AG04450 (cell line): ENCODE data around the gene IPO4. TPM values are rescaled to one million over a fixed set of nuclear protein-coding genes. Genes with fewer than 3 reads are reported as not detected.

Experiments
- CTCF ChIA-PET: fragments of 300-600, 350-600 bp; formaldehyde crosslinking; extraction: SDS; loops from one replicate; lab custom pipeline; 2022; ENCODE audit warnings: antibody characterized with exemption, inconsistent platforms; lab: Charles Lee
- POLR2A ChIA-PET: fragments of 350-600 bp; formaldehyde crosslinking; extraction: SDS; loops from one replicate; lab custom pipeline; 2021; ENCODE audit warnings: antibody characterized with exemption, inconsistent platforms; lab: Yijun Ruan, JAX
- DNase-seq: peaks from one replicate; pipeline ENCODE4 v3.0.0-alpha.2; 2011; ENCODE audit warnings: low read depth, low spot score
- H3K27ac ChIP-seq: one replicate; pipeline ENCODE4 v1.5.1; 2012; ENCODE audit warnings: low read depth, low read length, control low read depth
- H3K27me3 ChIP-seq: one replicate; pipeline ENCODE4 v1.6.0; 2012; ENCODE audit warnings: low read length; ENCODE audit not compliant: control insufficient read depth, insufficient read depth
- H3K4me3 ChIP-seq: 2 replicates; pipeline ENCODE4 v1.5.1; 2011; ENCODE audit warnings: mild to moderate bottlenecking, low read depth, low read length, control low read depth
- H3K9me3 ChIP-seq: 2 replicates; pipeline ENCODE4 v1.5.1; 2012; ENCODE audit warnings: low read length; ENCODE audit not compliant: control insufficient read depth, insufficient read depth
- CTCF ChIP-seq: IDR thresholded peaks from 2 replicates; pipeline ENCODE4 v1.5.1; 2011; ENCODE audit warnings: low read depth, low read length, control low read depth, inconsistent platforms
- polyA plus RNA-seq: library from polyadenylated mRNA; depleted of rRNA; stranded (reverse); fragments of >200 nt; gene quantifications from 2 replicates; pipeline ENCODE4 v1.2.3, GENCODE V29; 2011

The IPO4 gene
- polyA plus RNA-seq, 1 experiment, result 15.2 TPM

GRCh38 chr14:24150567-24150966 is 38.0 kb downstream of the IPO4 start:
- CTCF ChIA-PET, result interaction anchor here (3.3 kb wide), 1 partner anchor 11 kb away, joined by 27 read pairs; the partner anchor contains the start of gene IRF9
- POLR2A ChIA-PET, result no interaction called here
- no peak for TF ChIP-seq CTCF
- DNase-seq, result no peak
- H3K27ac ChIP-seq, result no peak overlapping the region
- H3K9me3 ChIP-seq, result peaks cover 3% of the 10 kb centered on the region; the same call in 1 of the 2 replicates
- no peaks in the 10 kb centered on the region for H3K27me3 ChIP-seq
- no peak overlapping the region for H3K4me3 ChIP-seq

- Histone ChIP-seq H3K27me3 (no peaks in the 10 kb centered on the region), H3K9me3 (peaks cover 3% of the 10 kb centered on the region; the same call in 1 of the 2 replicates), H3K27ac (no peak overlapping the region), H3K4me3 (no peak overlapping the region)
- ChIA-PET CTCF (interaction anchor here (3.3 kb wide), 1 partner anchor 11 kb away, joined by 27 read pairs; the partner anchor contains the start of gene IRF9), POLR2A (interaction anchor here (0.6 kb wide), 1 partner anchor 11 kb away, joined by 3 read pairs; the partner anchor contains the start of gene IRF9)
- no peak for DNase-seq
- no peak for TF ChIP-seq CTCF
These were observed 38.6 kb downstream of the IPO4 start for GRCh38 chr14:24150061-24150460.

GRCh38 chr14:24149302-24149969 is 39.2 kb downstream of the IPO4 start:
- peaks cover 3% of the 10 kb centered on the region; the same call in 1 of the 2 replicates for H3K9me3 ChIP-seq
- TF ChIP-seq CTCF, result no peak
- no peaks in the 10 kb centered on the region for H3K27me3 ChIP-seq
- no peak overlapping the region for H3K4me3 ChIP-seq
- CTCF ChIA-PET, result interaction anchor here (3.3 to 4.7 kb wide), 2 partner anchors 11 to 12 kb away, joined by 27 to 54 read pairs; partner anchors contain the start of gene IRF9
- H3K27ac ChIP-seq, result no peak overlapping the region
- DNase-seq, result no peak
- POLR2A ChIA-PET, result interaction anchor here (0.6 kb wide), 1 partner anchor 12 kb away, joined by 3 read pairs; the partner anchor contains the start of gene IRF9

GRCh38 chr14:24147761-24148428 is 40.7 kb downstream of the IPO4 start:
- Histone ChIP-seq H3K4me3 (peak overlapping the region; percentile 72), H3K27ac (no peak overlapping the region), H3K27me3 (no peaks in the 10 kb centered on the region), H3K9me3 (peaks cover 3% of the 10 kb centered on the region; the same call in 1 of the 2 replicates)
- TF ChIP-seq CTCF, result no peak
- POLR2A ChIA-PET, result interaction anchor here (1.5 kb wide), 2 partner anchors 10 to 13 kb away, joined by 7 to 12 read pairs; partner anchors contain the start of gene IRF9
- CTCF ChIA-PET, result interaction anchor here (0.6 to 4.7 kb wide), 4 partner anchors 13 to 149 kb away, joined by 4 to 54 read pairs (median 7); partner anchors contain the start of gene IRF9
- no peak for DNase-seq
